ENCODE results near the gene GPATCH2L. TPM values are rescaled to one million over a fixed set of nuclear protein-coding genes. Genes with fewer than 3 reads are reported as not detected.

The GPATCH2L gene
- total RNA-seq, 1 donor from 2014 or later: 76.6 TPM

- DNase-seq: no peak
These were observed 106.2 kb downstream of the GPATCH2L start for GRCh38 chr14:76257842-76258397.

DNA sequence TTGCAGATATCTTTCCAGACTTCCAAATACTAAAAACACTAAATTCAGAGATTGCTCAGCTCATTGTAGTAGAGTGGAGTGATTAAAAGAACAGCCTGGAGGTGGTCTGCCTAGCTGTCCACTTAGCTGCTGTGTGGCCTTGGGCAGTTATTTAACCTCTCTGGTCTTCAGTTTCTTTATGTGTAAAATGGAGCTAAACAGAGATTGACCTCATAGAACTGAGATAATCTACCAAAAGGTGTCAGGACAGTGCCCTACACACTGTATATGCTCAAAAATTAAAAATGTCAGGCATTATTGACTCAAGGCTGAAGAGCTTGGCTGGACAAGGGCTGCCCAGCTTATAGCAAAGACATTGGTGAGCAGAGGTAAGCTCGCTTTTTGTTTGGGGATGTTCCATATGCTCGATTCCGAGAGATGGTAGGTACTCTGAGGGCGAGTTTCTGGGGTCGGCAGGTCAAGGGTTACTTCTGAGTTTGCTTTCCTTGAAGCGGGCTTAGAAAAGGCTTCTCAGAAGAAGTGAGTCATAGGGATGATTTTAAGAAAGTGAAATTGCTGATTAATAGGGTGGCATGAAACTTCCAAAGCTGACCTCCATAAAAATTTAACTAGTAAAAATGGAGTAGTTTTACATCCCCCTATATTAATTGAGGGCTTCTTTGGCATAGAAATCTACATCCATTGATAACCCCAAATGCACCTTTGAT is 107.5 kb downstream of the GPATCH2L start:
- DNase-seq: no peak

DNA sequence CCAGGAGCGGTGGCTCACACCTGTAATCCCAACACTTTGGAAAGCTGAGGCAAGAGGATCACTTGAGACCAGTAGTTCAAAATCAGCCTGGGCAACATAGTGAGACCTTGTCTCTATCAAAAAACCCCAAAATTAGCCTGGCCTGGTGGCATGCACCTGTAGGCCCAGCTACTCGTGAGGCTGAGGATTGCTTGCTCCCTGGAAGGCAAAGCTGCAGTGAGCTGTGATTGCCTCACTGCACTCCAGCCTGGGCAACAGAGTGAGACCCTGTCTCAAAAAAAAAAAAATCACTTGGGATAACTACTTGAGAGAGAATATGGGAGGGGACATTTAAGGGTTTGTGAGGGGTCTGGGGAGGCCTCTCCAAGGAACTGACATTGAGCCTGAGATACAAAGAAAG is 109.0 kb downstream of the GPATCH2L start:
- no peak for DNase-seq

GRCh38 chr14:76261371-76261811 is 109.7 kb downstream of the GPATCH2L start:
- DNase-seq: peak; percentile 54

- no peak for DNase-seq
These were observed 110.9 kb downstream of the GPATCH2L start for GRCh38 chr14:76262641-76263040.

Other genes starting within 250 kb of the GPATCH2L start
- gene TGFB3, start 169.9 kb upstream of the GPATCH2L start, total RNA-seq: 69.4 TPM
- gene IFT43, start 166.2 kb upstream of the GPATCH2L start, total RNA-seq: 22.0 TPM
- gene ESRRB, start 224.2 kb downstream of the GPATCH2L start, total RNA-seq: 8.0 TPM

Measured in tongue (tissue), 2 donors.